ENCODE data around the gene SLC25A11.

Gene SLC25A11

DNA sequence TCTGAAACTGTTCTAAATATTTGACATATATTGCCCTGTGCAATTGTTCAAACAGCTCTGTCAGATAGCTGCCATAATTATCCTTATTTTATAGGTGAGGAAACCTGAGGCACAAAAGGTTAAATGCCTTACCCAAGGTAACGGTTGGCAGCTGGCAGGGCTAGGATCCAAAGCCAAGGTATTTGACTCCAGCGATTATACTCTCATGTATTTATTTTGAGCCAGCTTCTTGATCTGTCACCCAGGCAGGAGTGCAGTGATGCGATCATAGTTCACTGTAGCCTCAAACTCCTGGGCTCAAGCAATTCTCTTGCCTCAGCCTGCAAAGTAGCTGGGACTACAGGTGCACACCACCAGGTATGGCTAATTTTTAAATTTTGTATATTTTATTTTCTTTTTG lies 18.3 kb upstream of the SLC25A11 start:
- Mint-ChIP-seq H3K27ac (no peak overlapping the region), H3K9me3 (no peaks in the 10 kb centered on the region), H3K4me1 (peaks cover 44% of the 10 kb centered on the region), H3K27me3 (ENCODE audit: low read depth) (no peaks in the 10 kb centered on the region), H3K36me3 (ENCODE audit: low read depth) (peaks cover 40% of the 10 kb centered on the region), H3K4me3 (no peak overlapping the region)
- no peak for TF ChIP-seq CTCF (IDR thresholded peaks at IDR 0.05; ENCODE audit: unreplicated experiment in 3 of 3)

DNA sequence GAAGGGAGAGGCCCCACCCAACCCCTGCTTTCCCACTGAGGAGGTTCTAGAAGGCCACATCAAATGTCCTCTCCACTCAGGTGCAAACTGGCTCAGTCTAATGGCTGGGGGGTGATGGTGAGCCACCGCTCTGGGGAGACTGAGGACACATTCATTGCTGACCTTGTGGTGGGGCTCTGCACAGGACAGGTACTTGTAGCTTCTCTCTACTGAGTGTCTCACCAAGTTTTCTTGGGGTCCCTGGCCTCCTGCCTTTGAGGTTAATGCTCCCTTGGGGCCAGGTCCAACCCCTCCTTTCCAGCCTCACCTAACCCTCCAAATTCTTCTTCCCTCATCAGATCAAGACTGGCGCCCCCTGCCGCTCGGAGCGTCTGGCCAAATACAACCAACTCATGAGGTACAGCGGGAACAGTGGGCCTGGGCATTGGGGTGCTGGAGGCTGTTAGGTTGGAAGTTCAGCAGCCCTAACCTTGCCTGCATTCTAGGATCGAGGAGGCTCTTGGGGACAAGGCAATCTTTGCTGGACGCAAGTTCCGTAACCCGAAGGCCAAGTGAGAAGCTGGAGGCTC lies 16.7 kb upstream of the SLC25A11 start:
- TF ChIP-seq CTCF (IDR thresholded peaks at IDR 0.05; ENCODE audit: unreplicated experiment in 3 of 3), result no peak
- peaks cover 37% of the 10 kb centered on the region for H3K36me3 Mint-ChIP-seq (ENCODE audit: low read depth)
- no peak overlapping the region for H3K4me3 Mint-ChIP-seq
- peaks cover 48% of the 10 kb centered on the region for H3K4me1 Mint-ChIP-seq
- no peak overlapping the region for H3K27ac Mint-ChIP-seq
- no peaks in the 10 kb centered on the region for H3K9me3 Mint-ChIP-seq
- H3K27me3 Mint-ChIP-seq (ENCODE audit: low read depth), result no peaks in the 10 kb centered on the region

- peaks cover 50% of the 10 kb centered on the region for H3K4me1 Mint-ChIP-seq
- H3K36me3 Mint-ChIP-seq (ENCODE audit: low read depth), result peaks cover 28% of the 10 kb centered on the region
- no peaks in the 10 kb centered on the region for H3K9me3 Mint-ChIP-seq
- no peaks in the 10 kb centered on the region for H3K27me3 Mint-ChIP-seq (ENCODE audit: low read depth)
- TF ChIP-seq CTCF (IDR thresholded peaks at IDR 0.05; ENCODE audit: unreplicated experiment in 3 of 3), result no peak
- H3K27ac Mint-ChIP-seq, result no peak overlapping the region
- peak overlapping the region in 1 of 3 experiments; percentile 48 for H3K4me3 Mint-ChIP-seq
Measured at GRCh38 chr17:4955091-4955490, 15.2 kb upstream of the SLC25A11 start.

GRCh38 chr17:4953451-4953961 lies 13.7 kb upstream of the SLC25A11 start:
- peak overlapping the region; percentile 75 to 83 (median 80) for H3K27ac Mint-ChIP-seq
- H3K27me3 Mint-ChIP-seq (ENCODE audit: low read depth), result no peaks in the 10 kb centered on the region
- H3K36me3 Mint-ChIP-seq (ENCODE audit: low read depth), result peaks cover 15% of the 10 kb centered on the region
- H3K4me1 Mint-ChIP-seq, result peaks cover 38% of the 10 kb centered on the region
- TF ChIP-seq CTCF (IDR thresholded peaks at IDR 0.05; ENCODE audit: unreplicated experiment in 3 of 3), result no peak
- H3K9me3 Mint-ChIP-seq, result no peaks in the 10 kb centered on the region
- H3K4me3 Mint-ChIP-seq, result peak overlapping the region; percentile 39 to 89 (median 84)

- Mint-ChIP-seq H3K4me1 (peaks cover 43% of the 10 kb centered on the region), H3K36me3 (ENCODE audit: low read depth) (peaks cover 14% of the 10 kb centered on the region), H3K27ac (peak overlapping the region; percentile 88 to 98 (median 98)), H3K27me3 (ENCODE audit: low read depth) (no peaks in the 10 kb centered on the region), H3K4me3 (peak overlapping the region; percentile 83 to 89 (median 84)), H3K9me3 (no peaks in the 10 kb centered on the region)
- no peak for TF ChIP-seq CTCF (IDR thresholded peaks at IDR 0.05; ENCODE audit: unreplicated experiment in 3 of 3)
Measured at GRCh38 chr17:4951486-4951885, 11.6 kb upstream of the SLC25A11 start.

DNA sequence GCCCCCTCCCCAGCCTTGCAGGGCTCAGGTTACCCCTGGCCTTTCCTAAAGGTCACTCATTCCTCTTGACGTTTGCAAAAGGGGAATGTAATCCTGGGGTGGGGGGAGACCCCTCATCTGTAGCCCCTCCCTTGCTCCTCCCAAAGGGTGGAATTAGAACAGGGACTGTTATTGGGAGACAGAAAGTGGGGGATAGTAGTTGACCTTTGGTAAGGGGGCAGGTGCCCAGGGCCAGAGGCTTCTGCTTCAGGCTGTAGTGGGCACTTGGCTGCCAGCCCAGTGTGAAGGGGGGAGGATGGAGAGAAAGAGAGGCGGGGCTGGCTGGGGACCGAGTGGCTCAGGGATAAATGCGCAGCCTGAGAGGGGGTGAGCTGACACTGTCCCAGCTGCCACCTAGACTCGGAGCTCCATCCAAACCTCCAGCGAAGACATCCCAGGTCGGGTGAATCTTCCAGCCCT lies 10.9 kb upstream of the SLC25A11 start, which contains the start of gene ENO3:
Gene ENO3, plus strand, starts transcription at position 374 of the 459 bp plus-strand sequence. CDS start 711 bp downstream, outside the sequence.
- peaks cover 11% of the 10 kb centered on the region for H3K36me3 Mint-ChIP-seq (ENCODE audit: low read depth)
- no peaks in the 10 kb centered on the region for H3K27me3 Mint-ChIP-seq (ENCODE audit: low read depth)
- H3K9me3 Mint-ChIP-seq, result no peaks in the 10 kb centered on the region
- no peak for TF ChIP-seq CTCF (IDR thresholded peaks at IDR 0.05; ENCODE audit: unreplicated experiment in 3 of 3)
- peaks cover 40% of the 10 kb centered on the region for H3K4me1 Mint-ChIP-seq
- H3K4me3 Mint-ChIP-seq, result peak within 1 kb of the TSS; percentile 83 to 89 (median 84)
- H3K27ac Mint-ChIP-seq, result peak within 1 kb of the TSS; percentile 88 to 98 (median 98)
